Adrenal gland (tissue), 5 donors: ENCODE measurements around the gene CAVIN1.

Experiments used
- CTCF ChIP-seq, 6 experiments: fragments of 450-650 bp in 4 of 6; fragments of 200-600 bp in 2 of 6; sonication (generic) in 1 of 6; IDR thresholded peaks; 1 replicate in 5 of 6; 2 replicates in 1 of 6; pipeline versions ENCODE4 v1.5.1 to v1.8.0; 2016 to 2021; ENCODE audit warnings: antibody characterized with exemption in 6 of 6, mild to moderate bottlenecking in 2 of 6, moderate library complexity in 1 of 6
- POLR2A ChIP-seq, 2 donors: fragments of 450-650 bp; IDR thresholded peaks; one replicate each; pipeline ENCODE4 v1.6.1; 2017; ENCODE audit warnings: antibody characterized with exemption in 2 of 2, mild to moderate bottlenecking in 2 of 2, moderate library complexity in 1 of 2
- donor health status: DM: no; HTN: no; CAD: no.

GRCh38 chr17:42381898-42382297 lies 41.2 kb downstream of the CAVIN1 start:
- TF ChIP-seq CTCF (IDR thresholded peaks at IDR 0.05) (no peak), POLR2A (IDR thresholded peaks at IDR 0.05) (no peak)
